AG10803 (cell line): ENCODE measurements around the gene ZNG1A.
"Not testable (repeated sequence)": the region's sequence is repeated elsewhere in the genome, so short reads cannot be mapped to it uniquely, and the experiment has no call there.

Source experiments
- DNase-seq: peaks from one replicate; pipeline ENCODE4 v3.0.0; 2010; ENCODE audit warnings: low read depth
- H3K4me3 ChIP-seq: 2 replicates; pipeline ENCODE4 v1.5.1; 2011; ENCODE audit warnings: mild to moderate bottlenecking, low read length, control low read depth

The ZNG1A gene

DNA sequence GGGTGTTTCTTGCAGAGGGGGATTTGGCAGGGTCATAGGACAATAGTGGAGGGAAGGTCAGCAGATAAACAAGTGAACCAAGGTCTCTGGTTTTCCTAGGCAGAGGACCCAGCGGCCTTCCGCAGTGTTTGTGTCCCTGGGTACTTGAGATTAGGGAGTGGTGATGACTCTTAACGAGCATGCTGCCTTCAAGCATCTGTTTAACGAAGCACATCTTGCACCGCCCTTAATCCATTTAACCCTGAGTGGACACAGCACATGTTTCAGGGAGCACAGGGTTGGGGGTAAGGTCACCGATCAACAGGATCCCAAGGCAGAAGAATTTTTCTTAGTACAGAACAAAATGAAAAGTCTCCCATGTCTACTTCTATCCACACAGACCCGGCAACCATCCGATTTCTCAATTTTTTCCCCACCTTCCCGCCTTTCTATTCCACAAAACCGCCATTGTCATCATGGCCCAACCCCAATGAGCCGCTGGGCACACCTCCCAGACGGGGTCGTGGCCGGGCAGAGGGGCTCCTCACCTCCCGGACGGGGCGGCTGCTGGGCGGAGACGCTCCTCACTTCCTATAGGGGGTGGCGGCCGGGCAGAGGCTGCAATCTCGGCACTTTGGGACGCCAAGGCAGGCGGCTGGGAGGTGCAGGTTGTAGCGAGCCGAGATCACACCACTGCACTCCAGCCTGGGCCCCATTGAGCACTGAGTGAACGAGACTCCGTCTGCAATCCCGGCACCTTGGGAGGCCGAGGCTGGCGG is 95.7 kb downstream of the ZNG1A start:
- DNase-seq: not testable (repeated sequence)

DNA sequence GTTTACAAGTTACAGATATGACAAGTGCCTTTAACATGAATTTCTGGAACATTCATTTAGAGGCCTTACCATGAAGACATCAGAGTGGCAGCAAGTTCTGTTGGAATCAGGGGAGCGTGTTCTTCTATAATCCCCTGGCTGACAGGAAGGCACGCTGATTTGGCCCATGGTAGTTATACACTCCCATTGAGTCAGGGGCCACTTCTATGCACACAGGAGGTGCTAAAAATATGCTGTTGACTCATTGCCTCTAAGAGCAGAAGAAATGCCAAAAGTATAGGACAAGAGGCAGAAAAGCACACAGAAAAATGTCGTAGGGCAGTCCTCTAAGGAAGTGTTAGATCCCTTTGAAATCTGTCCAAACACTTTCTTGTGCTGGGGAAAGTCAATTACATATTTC is 100.5 kb downstream of the ZNG1A start:
- H3K4me3 ChIP-seq, DNase-seq: not testable (repeated sequence)

More for the DNA sequence above, 95.7 kb downstream of the ZNG1A start:
- not testable (repeated sequence) for H3K4me3 ChIP-seq

DNA sequence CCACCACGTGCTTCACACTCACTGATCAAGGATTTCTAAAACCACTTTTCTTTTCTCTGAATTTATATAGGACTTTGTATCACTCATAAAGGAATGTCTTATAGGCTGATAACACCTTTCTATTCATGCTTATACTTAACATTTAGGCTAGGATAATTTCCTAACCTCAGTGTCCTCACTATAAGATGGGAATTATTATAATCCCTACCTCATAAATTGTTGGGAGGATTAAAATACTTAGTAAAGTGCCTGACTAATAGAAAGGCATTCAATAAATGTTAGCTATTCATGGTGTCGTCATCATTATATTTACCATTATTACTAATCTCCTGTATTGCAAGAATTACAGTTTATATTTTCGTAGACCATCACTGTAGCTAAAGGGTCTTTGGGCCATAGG is 102.5 kb downstream of the ZNG1A start:
- DNase-seq, H3K4me3 ChIP-seq: not testable (repeated sequence)

DNA sequence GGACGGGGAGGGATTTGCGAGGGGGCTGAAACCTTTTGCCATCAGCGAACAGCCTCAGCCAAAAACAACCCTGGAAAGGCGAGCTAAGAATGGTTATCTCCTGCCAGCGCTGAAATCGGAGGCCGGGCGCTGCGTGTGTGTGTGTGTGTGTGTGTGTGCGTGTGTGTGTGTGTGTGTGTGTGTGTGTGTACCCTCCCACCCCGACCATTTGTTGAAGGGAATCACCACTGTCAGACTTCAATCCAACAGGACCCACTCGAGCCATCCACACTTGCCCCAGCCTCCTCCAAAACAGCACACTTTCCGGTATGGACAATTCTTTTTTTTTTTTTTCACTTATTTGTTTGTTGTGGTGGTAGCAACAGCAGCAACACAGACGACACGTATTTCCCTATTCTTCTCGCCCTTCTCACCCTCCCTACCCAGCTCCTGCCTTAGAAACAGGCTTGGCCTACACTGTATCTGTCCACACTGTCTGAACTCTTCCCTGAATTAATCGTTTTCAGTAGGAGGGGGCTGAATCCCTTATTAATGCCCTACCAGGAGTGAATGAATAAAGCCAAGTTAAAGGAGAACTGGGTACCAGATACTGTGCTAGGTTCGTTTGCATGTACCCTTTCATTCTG is 104.8 kb downstream of the ZNG1A start:
- peak overlapping the region; percentile 43; the same call in 1 of the 2 replicates for H3K4me3 ChIP-seq
- DNase-seq: not testable (repeated sequence)

DNA sequence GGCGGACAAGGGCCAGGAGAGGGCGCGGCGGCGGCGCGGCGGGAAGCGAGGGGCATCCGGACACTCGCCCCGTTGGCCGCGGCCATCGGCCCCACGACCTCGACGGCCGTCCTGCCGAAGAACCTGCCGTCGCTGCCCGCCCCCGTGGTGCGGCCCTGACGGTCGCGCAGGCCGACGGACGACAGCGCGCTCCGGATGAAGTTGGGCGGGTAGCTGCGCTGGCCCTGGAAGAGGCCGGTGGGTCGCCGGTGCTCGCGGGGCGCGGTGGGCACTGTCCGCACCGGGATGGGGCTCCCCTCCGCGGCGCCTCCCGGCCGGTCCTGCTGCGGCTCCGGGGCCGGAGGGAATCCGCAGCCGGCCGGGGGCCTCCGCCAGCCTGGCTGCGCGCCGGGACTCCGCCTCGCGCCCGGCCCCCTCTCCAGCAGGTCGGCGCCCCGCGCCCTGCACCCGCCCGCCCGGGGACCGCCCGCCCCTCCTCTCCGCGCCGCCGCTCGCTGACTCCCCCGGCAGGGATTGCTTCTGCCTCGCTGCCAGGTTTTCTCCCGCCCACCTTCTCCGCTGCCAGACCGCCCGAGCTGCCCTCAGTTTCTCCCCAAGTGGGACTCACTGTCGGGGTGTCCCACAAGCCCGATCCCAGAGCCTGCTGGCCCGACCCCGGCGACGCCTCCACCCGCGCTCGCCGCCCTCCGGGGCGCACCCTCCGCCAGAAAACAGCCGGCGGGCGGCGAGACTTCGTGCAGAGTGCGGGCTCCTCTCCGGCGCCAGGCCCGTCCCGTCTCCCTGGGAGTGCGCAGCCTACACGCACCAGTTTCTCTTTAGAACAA is 105.6 kb downstream of the ZNG1A start:
- peak overlapping the region; percentile 43 for H3K4me3 ChIP-seq

More for the DNA sequence above, 105.6 kb downstream of the ZNG1A start:
- peak; percentile 12 for DNase-seq
